Measurements from ENCODE around the gene TUBGCP4.

GRCh38 chr15:43434446-43434845, 63.5 kb downstream of the TUBGCP4 start:
- TF ChIP-seq CTCF (IDR thresholded peaks at IDR 0.05), result no peak
- TF ChIP-seq POLR2A (IDR thresholded peaks at IDR 0.05), result no peak

All from heart left ventricle (tissue), 13 donors.